ENCODE data around the gene FAM216B. TPM values are rescaled to one million over a fixed set of nuclear protein-coding genes. Genes with fewer than 3 reads are reported as not detected.

FAM216B gene
- total RNA-seq, 1 donor from 2014 or later: not detected

- H3K4me3 Mint-ChIP-seq: no peak overlapping the region
- no peak for TF ChIP-seq CTCF (conservative IDR thresholded peaks at IDR 0.05)
- H3K36me3 Mint-ChIP-seq (ENCODE audit: low read depth): peaks cover 12% of the 10 kb centered on the region
- H3K4me1 Mint-ChIP-seq: no peaks in the 10 kb centered on the region
- no peak for DNase-seq (ENCODE audit: low read depth, low spot score)
- no peak overlapping the region for H3K27ac Mint-ChIP-seq (ENCODE audit: unreplicated experiment)
- peaks cover 3% of the 10 kb centered on the region for H3K27me3 Mint-ChIP-seq (ENCODE audit: low read depth)
- H3K9me3 Mint-ChIP-seq: peaks cover 21% of the 10 kb centered on the region
Observed at GRCh38 chr13:42777467-42777866, 3.9 kb upstream of the FAM216B start.

- H3K27me3 Mint-ChIP-seq (ENCODE audit: low read depth): no peaks in the 10 kb centered on the region
- no peak for TF ChIP-seq CTCF (conservative IDR thresholded peaks at IDR 0.05)
Observed at GRCh38 chr13:42780044-42780443, 1.3 kb upstream of the FAM216B start.

GRCh38 chr13:42786715-42787114, 5.3 kb downstream of the FAM216B start:
- no peak overlapping the region for H3K27ac Mint-ChIP-seq (ENCODE audit: unreplicated experiment)
- H3K4me1 Mint-ChIP-seq: no peaks in the 10 kb centered on the region
- H3K36me3 Mint-ChIP-seq (ENCODE audit: low read depth): no peaks in the 10 kb centered on the region
- no peak overlapping the region for H3K4me3 Mint-ChIP-seq
- DNase-seq (ENCODE audit: low read depth, low spot score): no peak
- TF ChIP-seq CTCF (conservative IDR thresholded peaks at IDR 0.05): no peak
- peaks cover 2% of the 10 kb centered on the region for H3K9me3 Mint-ChIP-seq
- no peaks in the 10 kb centered on the region for H3K27me3 Mint-ChIP-seq (ENCODE audit: low read depth)

More at GRCh38 chr13:42780044-42780443, 1.3 kb upstream of the FAM216B start:
- Mint-ChIP-seq H3K4me3 (no peak overlapping the region), H3K4me1 (no peaks in the 10 kb centered on the region), H3K36me3 (ENCODE audit: low read depth) (peaks cover 7% of the 10 kb centered on the region), H3K9me3 (peaks cover 9% of the 10 kb centered on the region), H3K27ac (ENCODE audit: unreplicated experiment) (no peak overlapping the region)
- no peak for DNase-seq (ENCODE audit: low read depth, low spot score)

GRCh38 chr13:42788601-42789000, 7.2 kb downstream of the FAM216B start:
- no peak for TF ChIP-seq CTCF (conservative IDR thresholded peaks at IDR 0.05)

GRCh38 chr13:42792154-42792553, 10.8 kb downstream of the FAM216B start:
- H3K36me3 Mint-ChIP-seq (ENCODE audit: low read depth): no peaks in the 10 kb centered on the region
- peaks cover 2% of the 10 kb centered on the region for H3K9me3 Mint-ChIP-seq
- H3K27ac Mint-ChIP-seq (ENCODE audit: unreplicated experiment): no peak overlapping the region
- no peak for DNase-seq (ENCODE audit: low read depth, low spot score)
- no peak for TF ChIP-seq CTCF (conservative IDR thresholded peaks at IDR 0.05)
- H3K4me1 Mint-ChIP-seq: no peaks in the 10 kb centered on the region
- H3K4me3 Mint-ChIP-seq: no peak overlapping the region
- H3K27me3 Mint-ChIP-seq (ENCODE audit: low read depth): no peaks in the 10 kb centered on the region

More at GRCh38 chr13:42788601-42789000, 7.2 kb downstream of the FAM216B start:
- H3K36me3 Mint-ChIP-seq (ENCODE audit: low read depth): no peaks in the 10 kb centered on the region
- H3K27ac Mint-ChIP-seq (ENCODE audit: unreplicated experiment): no peak overlapping the region
- H3K4me3 Mint-ChIP-seq: no peak overlapping the region
- H3K27me3 Mint-ChIP-seq (ENCODE audit: low read depth): no peaks in the 10 kb centered on the region
- H3K4me1 Mint-ChIP-seq: no peaks in the 10 kb centered on the region
- peaks cover 2% of the 10 kb centered on the region for H3K9me3 Mint-ChIP-seq
- DNase-seq (ENCODE audit: low read depth, low spot score): no peak

All from neural crest cell (in vitro differentiated cells).